GM18520 (cell line): Measurements from ENCODE around the gene RHEBL1.

Source experiments
- ATAC-seq: cut with Tn5 transposase; IDR thresholded peaks from one replicate; pipeline ENCODE4 v1.9.1; 2021; ENCODE audit not compliant: unreplicated experiment

The RHEBL1 gene

GRCh38 chr12:49038291-49038955, 31.4 kb downstream of the RHEBL1 start:
- ATAC-seq, result no peak

DNA sequence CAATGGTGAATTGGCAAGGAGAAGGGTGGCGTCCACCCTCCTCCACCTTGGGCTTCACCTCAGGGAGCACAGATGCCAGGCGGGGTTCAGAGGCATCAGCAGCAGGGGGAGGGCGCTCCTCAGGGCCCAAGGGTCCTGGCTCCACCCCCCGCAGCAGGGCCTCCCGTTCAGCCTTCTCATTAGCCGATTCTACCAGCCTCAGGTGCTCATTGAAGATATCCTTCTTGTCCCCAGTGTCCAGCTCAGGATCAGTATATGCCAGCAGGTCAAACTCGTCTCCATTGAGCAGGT, 31.9 kb downstream of the RHEBL1 start:
- ATAC-seq, result no peak

GRCh38 chr12:49037111-49037946, 32.5 kb downstream of the RHEBL1 start:
- ATAC-seq, result no peak

DNA sequence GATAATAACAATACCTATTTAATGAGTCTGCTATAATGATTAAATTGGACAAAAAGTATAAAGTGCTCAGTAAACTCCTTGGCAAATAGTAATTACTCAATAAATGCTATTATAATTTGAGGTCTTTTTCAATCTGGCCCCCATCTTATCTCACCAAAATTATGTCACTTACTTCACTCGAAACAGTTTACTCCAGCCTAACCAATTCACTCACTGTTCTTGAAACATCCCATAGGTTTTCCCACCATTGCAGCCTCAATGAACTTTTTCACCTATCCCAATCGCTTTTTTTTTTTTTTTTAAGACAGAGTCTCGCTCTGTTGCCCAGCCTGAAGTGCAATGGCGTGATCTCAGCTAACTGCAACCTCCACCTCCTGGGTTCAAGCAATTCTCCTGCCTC, 33.8 kb downstream of the RHEBL1 start:
- ATAC-seq, result no peak

DNA sequence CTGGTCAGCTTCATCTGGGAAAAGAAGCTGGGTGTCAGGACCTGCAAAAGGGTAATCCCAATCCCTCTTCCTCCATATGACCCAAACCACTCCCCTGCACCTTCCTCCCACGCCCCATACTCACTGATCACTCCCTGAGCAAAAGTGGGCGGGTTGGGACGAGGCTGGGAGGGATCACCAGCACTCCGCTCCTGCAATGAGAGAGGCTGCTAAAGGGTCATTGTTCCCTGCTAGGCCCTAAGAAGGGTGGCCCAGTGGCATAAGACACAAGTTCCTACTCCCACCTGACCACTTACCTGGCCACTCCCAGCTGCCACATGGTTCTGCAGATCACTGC, 35.5 kb downstream of the RHEBL1 start:
- ATAC-seq, result no peak

- no peak for ATAC-seq
These were observed 36.0 kb downstream of the RHEBL1 start for GRCh38 chr12:49033611-49034285.

GRCh38 chr12:49032679-49033447, 36.9 kb downstream of the RHEBL1 start:
- no peak for ATAC-seq

DNA sequence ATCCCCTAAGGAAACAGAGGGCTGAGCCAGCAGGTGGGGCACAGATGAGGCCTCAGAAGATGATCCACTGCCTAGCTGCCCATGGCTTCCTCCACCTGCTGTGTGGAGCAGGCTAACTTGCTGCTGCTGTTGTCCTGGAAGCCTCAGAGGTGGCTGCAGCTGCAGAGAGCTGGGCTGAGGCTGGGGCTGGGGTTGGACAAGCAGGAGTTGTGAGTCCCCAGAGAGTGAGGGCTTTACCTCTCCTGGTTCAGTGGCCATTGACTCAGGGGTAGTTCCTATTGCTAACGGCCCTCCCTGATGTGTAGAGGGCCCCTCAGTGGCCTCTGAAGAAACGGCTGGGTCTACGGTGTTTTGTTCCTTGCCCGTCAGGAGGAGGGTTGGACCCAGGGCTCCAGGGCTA, 37.5 kb downstream of the RHEBL1 start:
- no peak for ATAC-seq

GRCh38 chr12:49031573-49032161, 38.1 kb downstream of the RHEBL1 start:
- no peak for ATAC-seq

DNA sequence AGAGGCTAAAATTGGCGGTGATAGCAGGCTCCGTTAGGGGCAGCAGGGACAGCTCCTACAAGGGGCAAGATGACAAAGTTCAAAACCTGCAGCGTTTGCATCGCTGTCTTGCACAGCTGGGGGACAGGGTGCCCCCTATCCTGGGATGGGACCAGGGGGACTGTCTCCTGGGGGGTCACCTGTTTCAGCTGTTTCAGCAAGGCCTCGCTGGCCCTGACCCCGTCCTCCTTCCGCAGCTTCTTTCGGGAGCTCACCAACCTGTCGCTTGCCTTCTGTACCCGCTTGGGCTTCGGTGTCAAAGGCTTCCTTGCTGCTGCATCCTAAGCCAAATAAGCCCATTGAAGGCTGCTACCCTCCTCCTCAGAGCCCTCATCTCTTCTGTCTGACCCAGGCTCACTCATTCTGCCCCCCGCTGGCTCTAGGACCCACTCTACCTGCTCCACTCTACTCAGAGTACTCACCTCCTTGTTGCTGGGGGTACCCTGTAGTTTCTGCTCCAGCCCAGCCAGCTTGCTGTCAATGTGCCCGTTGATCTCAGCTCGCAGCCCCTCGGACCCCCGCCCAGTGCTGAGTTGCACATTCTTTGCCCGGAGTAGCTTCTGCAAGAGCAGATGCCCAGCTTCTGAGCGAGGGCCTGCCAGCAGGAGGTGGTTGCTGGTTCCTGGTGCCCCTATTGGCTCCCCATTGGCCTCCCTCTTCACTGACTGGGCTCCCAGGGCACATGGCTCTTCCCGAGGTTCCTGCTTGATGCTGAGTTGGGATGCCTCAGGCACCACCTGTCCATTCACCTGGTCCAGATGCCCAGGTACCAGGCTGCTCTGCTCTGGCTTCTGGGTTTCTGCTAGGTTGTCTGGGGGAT, 38.8 kb downstream of the RHEBL1 start:
- no peak for ATAC-seq

DNA sequence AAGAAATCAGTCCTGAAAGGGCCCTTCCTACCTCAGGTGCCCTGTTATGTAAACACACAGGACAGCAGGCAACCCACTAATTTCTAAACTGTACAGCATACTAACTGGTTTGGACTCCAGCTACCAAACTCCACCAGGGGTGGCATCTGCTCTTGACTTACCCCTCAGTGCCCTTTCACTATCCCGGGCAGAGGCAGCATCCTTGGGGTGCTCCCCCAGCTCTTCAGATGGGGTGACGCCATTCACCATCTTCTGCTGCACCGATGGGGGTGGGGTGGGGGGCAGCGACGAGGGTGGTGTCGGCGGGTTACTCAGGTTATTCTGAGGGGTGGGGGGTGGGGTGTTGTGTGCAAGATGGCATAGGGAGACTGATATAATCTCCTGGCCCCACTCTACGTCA, 39.7 kb downstream of the RHEBL1 start:
- no peak for ATAC-seq

- no peak for ATAC-seq
These were observed 41.0 kb downstream of the RHEBL1 start for GRCh38 chr12:49028666-49029275.

DNA sequence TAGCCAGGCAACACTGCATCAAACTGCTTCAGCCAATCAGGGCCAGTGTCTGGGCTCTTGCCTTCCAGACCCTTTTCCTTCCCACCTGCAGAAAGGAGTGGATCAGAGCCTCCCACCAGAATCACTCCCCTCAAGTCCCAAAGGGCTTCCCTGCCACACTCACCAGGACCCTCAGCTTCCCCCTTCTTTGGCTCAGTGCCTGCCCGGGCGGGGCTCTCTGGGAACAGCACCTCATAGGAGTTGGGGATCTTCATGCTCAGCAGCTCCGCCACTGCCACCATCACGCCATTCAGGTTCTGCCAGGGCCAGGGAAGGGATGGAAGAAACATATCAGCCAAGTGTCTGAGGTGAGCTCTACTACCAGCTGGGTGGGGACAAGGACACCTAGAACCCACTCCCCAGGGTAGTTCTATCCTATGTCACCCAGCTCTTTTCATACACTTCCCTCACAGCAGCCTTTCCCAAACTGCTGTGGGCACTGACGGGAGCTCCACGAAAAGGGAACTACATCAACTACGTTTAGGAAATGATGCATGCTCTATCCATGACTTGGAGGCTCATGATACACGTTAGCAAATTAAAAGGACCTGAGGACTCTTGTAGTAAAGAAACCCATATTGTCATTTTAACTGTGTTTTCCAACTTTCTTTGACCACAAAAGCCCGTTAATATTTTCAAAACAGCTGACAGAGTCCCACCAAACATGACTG, 41.8 kb downstream of the RHEBL1 start:
- ATAC-seq, result no peak

GRCh38 chr12:49026678-49027480, 42.9 kb downstream of the RHEBL1 start:
- ATAC-seq, result no peak

DNA sequence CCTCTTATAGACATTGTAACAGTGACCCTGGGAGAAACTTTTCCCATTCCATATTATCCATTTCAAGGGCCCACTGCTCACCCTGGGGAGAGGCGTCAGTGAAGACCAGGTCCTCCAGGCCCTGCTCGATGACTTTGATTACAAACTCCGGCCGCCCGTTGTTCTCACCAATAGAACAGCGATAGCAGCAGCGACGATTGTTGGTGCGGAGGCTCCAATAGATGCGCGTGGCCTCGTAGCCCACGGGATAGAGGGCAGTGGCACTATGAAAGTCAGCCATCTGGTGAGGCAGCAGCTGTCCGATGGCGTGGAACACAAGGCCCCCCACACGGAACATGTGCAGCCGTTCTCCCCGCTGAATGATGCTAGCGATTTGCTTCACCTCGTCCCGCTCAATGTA, 43.7 kb downstream of the RHEBL1 start:
- ATAC-seq, result no peak

- no peak for ATAC-seq
These were observed 44.3 kb downstream of the RHEBL1 start for GRCh38 chr12:49025463-49025862.

DNA sequence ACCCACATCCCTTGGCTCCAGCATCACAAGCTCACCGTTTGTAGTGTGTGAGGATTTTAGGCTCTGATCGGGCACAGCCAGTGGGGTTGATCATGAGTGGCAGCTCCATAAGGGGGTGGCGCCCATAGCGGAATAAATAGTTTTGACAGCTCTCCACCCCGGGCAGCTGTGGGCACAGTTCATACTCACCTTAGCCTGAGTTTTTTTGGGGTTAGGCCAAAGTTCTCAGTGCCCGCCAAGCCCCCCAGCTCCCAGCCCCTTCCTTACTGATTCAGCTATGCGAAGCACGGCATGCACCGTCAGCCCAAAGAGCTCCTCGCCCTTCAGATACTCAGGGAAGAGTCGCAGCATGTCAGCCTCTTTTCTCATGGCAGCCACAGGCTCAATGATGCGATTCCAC, 45.2 kb downstream of the RHEBL1 start:
- no peak for ATAC-seq

DNA sequence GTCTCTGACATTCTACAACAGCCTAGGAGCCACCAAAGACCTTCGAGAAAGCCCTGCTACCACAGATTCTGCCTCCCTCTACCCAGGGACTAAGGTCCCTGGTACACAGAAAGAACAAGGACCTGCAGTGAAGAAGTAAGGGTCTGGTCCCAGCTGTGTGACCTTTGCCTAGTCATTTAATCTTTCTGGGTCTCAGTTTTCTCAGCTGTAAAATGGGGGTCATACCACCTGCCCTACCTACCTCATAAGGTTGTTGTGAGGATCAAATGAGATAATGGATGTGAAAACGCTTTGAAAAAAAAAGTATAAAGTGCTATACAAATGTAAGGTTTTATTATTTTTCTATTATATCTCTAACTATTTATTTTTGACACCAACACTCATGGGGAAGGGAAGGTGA, 46.0 kb downstream of the RHEBL1 start:
- ATAC-seq, result no peak
